Hematopoietic multipotent progenitor cell (in vitro differentiated cells): ENCODE measurements around the gene POLR3H. TPM values are rescaled to one million over a fixed set of nuclear protein-coding genes. Genes with fewer than 3 reads are reported as not detected.
A peak's percentile ranks its signal among the peaks of the same experiment; 100 is the strongest.
"Not testable (repeated sequence)": the region's sequence is repeated elsewhere in the genome, so short reads cannot be mapped to it uniquely, and the experiment has no call there.

Experiments
- DNase-seq, 3 donors: peaks; one replicate each; pipeline ENCODE4 v3.0.0-alpha.2; 2011 to 2015; ENCODE audit warnings: low read depth in 2 of 3, low spot score in 2 of 3
- total RNA-seq: library from RNA; depleted of rRNA; stranded (reverse); fragments of >200 nt; gene quantifications from one replicate; pipeline ENCODE4 v1.2.3, GENCODE V29; 2012

The POLR3H gene, protein sequence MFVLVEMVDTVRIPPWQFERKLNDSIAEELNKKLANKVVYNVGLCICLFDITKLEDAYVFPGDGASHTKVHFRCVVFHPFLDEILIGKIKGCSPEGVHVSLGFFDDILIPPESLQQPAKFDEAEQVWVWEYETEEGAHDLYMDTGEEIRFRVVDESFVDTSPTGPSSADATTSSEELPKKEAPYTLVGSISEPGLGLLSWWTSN
- total RNA-seq, result 21.5 TPM

DNA sequence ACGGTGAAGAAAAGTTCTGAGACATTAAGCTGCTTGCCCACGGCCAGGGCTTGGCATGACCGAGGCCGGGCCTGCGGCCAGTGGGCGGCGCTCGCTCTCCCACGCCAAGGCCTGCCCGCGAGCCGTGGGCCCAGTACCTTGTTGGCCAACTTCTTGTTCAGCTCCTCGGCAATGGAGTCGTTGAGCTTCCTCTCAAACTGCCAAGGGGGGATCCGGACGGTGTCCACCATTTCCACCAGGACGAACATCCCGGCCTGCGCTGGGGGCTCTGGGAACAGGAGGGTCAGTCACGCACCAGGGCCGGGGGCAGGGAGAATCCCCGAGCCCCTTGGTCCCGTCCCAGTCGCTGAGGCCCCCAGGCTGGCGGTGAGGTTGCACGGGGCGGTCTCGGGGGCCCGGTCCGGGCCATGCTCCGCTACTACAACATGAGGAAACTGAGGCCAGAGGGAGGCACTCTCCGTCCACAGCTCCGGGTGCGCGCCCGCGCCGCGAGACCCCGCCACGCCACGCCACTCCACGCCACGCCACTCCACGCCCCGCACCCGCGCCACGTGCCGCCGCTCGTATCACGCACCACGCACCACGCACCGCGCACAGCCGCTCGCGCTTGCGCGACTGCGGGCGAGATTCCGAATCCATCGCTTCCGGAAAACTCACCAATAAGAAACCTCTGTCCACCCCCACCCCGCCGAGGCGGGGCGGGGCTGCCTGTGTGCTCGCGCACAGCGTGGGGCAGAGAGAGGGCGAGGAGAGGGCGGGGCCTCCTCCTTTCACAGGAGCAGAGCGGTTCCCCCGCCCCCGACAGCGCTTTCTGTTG lies at the start of gene POLR3H:
POLR3H (minus strand) TSS at position 617 of the 817 bp plus-strand sequence; CDS start at position 248, 369 bp downstream.
- peak; percentile 85 to 96 (median 96) for DNase-seq

DNA sequence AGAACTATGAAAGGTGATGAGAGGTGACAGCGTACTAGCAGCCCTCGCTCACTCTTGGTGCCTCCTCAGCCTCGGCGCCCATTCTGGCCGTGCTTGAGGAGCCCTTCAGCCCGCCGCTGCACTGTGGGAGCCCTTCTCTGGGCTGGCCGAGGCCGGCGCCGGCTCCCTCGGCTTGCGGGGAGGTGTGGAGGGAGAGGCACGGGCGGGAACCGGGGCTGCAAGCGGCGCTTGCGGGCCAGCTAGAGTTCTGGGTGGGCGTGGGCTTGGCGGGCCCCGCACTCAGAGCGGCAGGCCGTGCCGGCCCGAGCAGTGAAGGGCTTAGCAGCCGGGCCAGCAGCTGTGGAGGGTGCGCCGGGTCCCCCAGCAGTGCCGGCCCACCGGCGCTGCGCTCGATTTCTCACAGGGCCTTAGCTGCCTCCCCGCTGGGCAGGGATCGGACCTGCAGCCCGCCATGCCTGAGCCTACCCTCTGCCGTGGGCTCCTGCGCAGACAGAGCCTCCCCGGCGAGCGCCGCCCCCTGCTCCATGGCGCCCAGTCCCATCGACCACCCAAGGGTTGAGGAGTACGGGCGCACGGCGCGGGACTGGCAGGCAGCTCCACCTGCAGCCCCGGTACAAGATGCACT lies 49.2 kb upstream of the POLR3H start:
- not testable (repeated sequence) for DNase-seq

DNA sequence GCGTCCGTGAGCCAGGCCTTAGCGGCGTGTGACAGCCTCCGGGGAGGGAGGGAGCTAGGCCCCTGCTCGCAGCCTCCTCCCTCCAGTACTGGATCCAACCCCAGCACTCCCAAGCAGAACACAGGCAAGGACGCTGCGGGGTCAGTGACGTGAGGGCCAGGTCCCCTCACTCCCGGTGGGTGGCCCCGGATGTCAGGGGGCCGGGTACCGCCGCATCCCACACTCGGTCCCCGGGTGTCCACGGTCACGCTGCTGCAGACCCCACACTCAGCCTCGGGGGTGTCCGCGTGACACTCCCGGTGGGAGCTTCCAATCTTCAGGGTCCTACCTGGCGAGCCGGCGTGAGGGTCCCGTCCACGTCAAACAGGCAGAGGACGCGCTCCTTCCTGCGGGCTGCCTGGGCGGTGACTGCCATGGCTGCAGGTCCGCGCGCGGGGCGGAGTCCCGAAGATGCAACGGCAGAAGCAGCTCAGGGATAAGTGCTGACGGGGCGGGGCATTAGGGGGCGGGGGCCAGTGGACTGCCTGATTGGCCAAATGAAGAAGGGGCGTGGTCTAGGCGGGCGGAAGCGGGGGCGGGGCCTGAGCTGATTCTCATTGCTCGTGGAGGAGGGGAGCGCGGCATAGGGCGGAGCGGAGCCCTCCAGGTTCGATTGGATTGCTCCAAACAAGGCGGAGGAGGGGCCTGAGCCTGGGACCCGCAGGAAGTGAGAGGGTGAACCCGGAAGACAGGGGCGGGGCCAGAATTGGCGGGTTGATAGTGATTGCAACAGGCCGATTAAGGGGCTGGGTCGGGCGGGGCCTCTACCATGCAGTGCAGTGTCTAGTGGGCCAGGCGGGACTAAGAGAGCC lies 45.3 kb upstream of the POLR3H start, which contains the start of gene PMM1:
PMM1 (minus strand) TSS at position 450 of the 851 bp plus-strand sequence; CDS start at position 415, 35 bp downstream.
- peak; percentile 98 to 100 (median 100) for DNase-seq

DNA sequence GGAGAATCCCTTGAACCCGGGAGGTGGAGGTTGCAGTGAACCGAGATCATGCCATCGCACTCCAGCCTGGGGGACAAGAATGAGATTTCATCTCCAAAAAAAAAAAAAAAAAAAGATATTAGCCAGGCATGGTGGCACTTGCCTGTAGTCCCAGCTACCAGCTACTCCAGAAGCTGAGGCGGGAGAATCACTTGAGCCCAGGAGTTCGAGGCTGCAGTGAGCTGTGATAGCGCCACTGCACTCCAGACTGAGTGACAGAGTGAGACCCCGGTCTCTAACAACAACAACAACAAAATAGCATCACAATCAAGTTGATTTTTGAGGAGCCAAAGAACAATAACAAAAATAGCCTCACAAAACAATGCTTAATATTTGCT lies 43.1 kb upstream of the POLR3H start:
- DNase-seq, result no peak

DNA sequence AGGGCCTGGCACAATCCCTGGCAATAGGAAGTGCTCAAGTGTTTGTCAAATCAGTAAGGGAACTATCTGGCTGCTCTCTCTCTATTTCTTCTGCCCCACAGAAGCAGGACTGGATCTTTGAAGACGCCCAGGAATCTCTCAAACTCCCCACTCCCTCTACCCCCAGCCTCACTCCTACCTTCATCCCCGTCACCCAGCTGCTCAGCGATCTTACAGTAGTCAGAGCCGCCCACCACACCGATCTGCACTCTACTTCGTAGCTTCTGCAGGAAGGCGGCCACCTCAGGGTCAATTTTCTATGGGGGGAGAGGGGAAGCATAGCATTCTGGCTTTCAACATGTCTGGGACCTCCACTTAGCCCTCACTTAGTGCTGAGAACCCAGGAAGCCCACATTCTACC lies 41.6 kb upstream of the POLR3H start:
- DNase-seq, result no peak

DNA sequence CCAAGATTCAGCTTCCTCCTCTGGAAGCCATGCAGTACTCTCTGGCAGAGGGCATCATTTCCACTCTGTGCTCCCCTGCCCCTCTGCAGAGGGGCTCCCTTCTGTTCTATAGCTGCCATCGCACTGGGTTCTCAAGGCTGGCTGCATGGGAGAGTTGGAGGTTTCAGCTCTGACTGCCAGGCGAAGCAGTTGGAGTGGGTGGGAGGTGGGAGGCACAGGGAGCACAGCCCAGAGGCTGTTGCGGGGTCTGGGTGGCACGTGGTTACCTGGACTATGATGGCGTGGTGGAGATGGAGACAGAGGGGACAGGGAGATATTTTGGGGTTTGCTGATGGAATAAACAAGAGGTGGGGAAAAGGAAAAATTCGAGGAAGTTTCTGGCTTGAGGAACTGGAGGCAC lies 40.6 kb upstream of the POLR3H start:
- no peak for DNase-seq

DNA sequence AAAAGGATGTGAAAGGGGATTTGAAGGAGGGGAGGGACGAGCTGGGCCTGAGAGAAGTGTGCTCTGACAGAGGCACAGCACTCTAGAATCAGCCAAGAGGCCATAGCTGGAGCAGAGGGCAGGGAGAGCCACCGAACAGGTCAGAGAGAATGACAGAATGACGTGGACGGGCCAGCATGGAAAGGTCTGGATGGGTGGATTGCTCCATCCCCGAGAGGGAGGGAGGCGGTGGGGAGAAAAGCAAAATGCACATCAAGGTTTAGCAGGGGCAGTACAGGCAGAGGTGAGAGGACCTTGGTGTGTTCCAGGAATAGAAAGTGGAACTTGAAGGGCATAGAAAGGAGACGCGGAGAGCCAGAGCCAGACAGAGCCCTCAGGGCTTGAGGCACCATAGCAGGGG lies 38.4 kb upstream of the POLR3H start:
- no peak for DNase-seq

DNA sequence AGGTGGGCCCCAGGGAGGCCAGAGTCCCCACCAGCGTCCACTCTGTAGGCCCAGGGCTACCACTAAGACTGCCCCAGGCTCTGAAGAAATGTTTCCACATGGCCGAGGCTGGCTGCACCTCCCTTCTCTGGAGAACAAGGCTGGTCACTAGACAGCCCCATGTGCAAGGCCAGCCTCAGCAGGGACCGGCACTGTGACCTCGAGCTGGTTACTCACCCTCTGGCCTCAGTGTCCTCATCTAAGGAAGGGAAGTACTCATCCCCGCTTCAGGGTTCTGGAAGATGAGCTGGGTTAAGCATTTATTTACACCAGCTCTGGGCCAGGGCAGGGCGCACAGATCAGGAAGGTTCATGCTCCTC lies 35.7 kb upstream of the POLR3H start:
- no peak for DNase-seq

DNA sequence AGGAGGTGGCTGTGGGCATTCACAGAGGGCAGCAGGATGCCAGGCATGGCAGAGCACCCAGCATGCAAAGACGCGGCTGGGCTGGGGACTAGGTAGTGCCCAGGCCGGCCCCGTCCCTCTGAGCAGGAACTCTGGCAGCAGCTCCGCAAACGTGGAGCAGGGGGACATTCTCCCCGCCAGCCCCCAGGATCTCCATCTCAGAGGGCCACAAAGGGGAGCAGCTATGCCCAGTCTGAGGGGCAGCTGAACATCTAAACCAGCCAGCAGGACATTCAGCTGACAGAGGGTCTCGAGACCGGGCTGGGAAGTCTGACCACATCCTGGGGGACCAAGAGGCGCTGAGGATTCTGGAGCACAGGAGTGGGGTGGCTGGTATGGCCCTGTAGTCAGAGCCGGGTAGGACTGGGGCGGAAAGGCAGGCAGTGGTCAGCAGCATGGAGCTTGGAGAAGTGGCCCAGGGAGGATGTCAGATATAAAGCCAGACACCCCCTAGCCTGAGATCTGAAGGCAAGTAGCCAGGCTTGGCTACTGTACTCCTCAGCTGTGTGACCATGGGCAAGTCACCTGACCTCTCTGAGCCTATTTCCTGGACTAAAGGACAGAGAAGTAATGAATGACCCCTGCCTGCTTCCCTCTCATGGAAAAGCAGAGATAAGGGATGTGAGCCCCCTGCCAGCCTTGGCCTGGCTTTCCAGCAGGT lies 35.2 kb upstream of the POLR3H start:
- no peak for DNase-seq

DNA sequence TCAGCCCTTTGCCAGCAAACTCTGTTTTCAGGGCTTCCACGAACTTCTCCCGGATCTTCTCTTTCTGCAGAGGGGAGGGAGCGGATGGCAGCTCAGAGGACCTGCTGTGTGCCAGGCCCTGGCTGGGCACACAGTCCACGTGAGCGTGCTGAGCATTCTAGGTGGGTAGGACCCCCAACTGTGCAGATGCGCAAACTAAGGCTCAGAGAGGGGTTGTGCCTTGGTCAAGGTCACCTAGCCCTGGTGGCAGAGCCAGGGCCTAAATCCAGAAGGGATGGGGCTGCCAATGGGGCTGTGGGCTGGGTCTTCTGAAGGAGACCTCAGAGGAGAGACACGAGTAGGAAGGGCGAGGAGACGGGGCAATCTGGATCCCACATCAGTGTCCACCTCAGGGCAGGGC lies 34.5 kb upstream of the POLR3H start:
- DNase-seq, result no peak

DNA sequence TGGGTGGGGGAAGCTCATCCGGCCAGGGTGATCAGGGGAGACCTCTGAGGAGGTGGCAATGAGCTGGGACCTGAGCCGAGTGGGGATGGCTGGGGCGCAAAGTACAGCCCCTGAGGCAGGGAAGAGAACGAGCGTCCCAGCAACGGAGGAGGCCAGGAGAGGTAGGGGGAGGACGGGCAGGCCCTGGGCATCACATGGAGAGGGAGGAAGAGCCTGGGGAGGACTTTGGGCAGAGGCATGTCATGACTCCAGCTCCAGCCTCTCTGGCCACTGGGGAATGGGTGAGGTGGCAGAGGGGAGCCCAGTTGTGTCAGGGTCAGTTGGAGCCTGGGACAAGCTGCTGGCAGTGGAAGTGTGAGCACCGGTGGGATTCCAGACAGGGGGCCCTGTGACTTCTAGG lies 33.8 kb upstream of the POLR3H start:
- DNase-seq, result no peak

DNA sequence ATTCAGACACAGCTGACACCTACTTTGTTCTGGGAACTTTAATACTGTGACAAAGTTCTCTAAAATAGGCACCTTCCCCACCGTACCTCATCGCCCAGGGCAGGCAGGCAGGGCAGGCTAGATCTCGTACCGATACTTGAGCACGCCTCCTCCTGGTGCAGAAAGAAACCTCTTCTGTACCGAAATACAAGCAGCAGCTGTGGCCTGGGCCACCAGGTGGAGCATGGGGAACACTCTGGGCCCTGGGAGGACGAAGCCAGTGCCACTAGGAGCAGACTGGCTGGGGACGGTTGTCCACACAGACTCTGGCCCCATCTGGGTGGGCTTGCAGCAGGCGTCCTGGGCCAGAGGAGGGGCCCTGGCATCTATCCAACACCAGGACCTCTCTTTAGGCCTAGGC lies 32.6 kb upstream of the POLR3H start:
- DNase-seq, result peak in 2 of 3 donors; percentile 68 to 80

DNA sequence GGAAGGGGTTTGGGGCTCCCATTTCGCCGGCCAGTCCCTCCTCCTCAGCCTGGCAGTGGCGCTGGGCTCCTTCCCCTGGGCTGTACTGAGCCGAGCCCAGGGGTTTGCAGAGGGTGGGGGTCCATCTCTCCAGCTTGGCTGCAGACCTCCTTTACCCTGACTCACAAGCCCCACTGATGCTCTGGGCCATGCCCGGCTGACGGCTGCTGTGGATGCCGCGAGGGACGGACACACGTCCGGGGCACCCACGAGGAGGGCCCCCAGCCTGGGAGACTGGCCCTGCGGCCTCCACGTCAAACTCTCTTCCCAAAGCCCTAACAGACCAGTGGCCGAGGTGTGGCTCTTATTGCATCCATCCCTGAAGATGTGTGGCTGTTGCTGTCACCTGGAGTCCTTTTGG lies 31.3 kb upstream of the POLR3H start:
- no peak for DNase-seq

DNA sequence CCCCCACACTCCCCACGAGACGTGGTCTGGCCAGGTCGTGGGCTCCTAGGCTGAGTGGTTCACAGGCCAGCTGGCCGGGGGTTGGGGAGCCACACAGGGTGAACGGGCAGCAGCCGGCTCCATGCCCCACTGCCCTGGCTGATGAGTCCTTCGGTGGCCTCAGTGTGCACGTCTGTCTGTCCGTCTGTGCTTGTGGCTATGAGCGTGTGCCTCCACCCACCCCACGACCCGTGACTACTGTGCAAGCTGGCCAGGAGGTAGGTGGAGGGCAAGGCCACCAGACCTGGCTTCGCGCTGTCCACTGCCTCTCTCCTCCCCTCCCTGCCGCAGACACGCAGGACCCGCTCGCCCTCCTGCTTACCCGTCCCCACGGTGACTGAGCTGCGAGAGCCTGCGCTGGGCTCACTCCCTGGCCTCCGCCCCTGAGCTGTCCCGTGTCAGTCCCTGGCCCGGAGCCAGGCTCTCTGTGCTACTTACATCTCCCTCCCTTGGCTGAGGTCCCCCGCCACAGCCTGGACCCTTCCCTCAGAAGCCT lies 30.6 kb upstream of the POLR3H start:
- no peak for DNase-seq

DNA sequence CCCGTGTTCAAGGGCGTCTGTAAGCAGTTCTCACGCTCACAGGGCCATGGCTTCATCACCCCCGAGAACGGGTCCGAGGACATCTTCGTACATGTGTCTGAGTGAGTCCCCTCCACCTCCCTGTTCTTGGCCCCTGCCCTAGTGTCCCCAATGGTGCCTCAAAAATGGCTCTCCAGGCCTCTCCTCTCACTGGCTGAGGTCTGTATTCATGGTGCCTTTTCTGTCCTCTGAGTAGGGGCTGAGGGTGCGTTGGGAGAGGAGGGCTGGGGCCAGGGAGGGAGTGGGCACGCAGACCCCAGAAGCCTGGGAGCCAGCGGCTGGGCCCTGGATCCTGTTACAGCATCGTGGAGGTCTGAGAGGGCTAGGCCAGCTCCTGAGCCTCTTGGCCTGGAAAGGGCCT lies 29.4 kb upstream of the POLR3H start:
- DNase-seq, result no peak

DNA sequence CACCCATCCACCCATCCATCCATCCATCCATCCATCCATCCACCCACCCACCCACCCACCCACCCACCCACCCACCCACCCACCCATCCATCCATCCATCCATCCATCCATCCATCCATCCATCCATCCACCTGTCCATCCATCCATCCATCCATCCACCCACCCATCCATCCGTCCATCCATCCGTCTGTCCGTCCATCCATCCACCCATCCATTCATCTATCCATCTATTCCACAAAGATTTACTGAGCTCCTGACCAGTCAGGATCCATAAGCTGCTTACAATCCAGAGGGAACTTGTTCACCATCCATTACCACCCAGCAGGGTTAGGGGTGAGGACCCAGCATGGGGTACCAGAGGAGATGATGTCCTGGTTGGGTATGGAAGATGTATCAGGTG lies 28.0 kb upstream of the POLR3H start:
- DNase-seq, result not testable (repeated sequence)

DNA sequence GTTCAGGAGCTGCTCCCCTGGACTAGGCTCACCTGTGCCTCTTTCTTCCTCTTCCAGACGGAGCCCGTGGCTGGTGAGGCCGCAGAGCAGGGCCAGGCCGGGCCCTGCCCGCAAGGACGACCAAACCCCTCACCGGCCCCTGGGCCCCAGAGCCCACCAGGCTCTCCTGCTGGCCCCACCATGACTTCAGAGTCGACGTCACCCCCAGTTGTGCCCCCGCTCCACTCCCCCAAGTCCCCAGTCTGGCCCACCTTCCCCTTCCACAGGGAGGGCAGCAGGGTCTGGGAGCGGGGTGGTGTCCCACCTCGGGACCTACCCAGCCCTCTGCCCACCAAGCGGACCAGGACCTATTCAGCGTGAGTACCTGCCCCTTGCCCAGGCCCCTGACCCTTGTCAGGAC lies 27.5 kb upstream of the POLR3H start:
- DNase-seq, result no peak

DNA sequence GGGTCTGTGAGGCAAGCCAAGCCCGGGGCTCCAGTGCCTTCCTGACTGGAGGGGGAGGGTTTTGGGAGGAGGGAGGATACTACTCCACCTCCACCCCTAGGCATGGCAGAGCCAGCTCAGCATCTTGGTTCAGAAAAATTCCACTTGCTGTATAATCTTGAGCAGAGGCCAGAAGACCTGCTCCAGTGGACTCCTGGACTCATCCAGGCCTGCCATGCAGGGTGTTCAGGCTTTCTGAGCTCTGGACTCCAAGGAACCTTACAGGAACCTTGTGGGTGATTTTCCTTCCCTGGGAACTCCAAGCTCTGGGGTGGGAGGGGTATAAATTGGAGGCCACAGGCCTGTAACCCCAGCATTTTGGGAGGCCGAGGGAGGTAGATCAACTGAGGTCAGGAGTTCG lies 26.0 kb upstream of the POLR3H start:
- no peak for DNase-seq

DNA sequence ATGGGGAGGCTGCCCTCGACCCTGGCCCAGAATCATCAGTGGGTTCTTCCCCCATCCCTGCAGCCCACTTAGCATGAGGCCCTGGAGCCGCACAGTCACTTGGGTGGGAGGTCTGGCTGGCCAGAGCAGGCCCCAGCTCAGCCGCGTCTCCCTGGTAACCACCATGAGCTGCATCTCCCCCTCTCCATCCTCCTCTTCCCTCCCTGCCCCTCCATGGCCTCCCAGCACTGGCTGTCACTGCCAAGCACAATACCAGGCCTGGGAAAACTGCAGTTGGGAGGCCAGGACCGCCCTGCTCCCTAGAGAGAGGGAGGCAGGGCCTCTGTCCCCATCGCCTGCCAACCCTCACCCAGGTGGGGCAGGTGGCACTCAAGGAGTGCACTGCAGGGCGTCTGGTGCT lies 24.5 kb upstream of the POLR3H start:
- DNase-seq, result no peak

DNA sequence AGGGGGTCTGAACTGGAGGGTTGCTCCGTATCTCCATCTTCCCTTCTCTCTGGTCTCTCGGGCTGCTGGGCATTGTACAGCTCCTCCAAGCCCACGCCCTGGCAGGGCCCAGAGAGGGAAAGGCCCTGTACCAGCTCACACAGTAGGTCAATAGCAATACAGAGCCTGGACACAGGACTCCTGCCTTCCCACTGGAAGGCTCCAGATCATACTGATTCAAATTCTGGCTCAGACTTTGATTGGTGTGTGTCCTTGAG lies 23.2 kb upstream of the POLR3H start:
- no peak for DNase-seq
